GM19239 (cell line): ENCODE results near the gene R3HDM2.

Source experiments
- DNase-seq: peaks from one replicate; pipeline ENCODE4 v3.0.0; 2011; ENCODE audit warnings: low spot score; ENCODE audit not compliant: insufficient read length
- FAIRE-seq: peaks from 2 replicates; lab custom pipeline; 2011; peaks lifted over from hg19 to GRCh38; lab: Jason Lieb, UNC

Gene R3HDM2

GRCh38 chr12:57250541-57250940 is 180.3 kb downstream of the R3HDM2 start:
- FAIRE-seq: no peak
- no peak for DNase-seq

- DNase-seq: no peak
Observed at GRCh38 chr12:57248934-57249742, 181.7 kb downstream of the R3HDM2 start.

GRCh38 chr12:57247041-57247440 is 183.8 kb downstream of the R3HDM2 start:
- FAIRE-seq (no peak), DNase-seq (no peak)

More at GRCh38 chr12:57248934-57249742, 181.7 kb downstream of the R3HDM2 start:
- FAIRE-seq: no peak

GRCh38 chr12:57244312-57244696 is 186.5 kb downstream of the R3HDM2 start:
- DNase-seq (no peak), FAIRE-seq (no peak)

- FAIRE-seq: peak; percentile 82
- peak; percentile 62 for DNase-seq
Observed at GRCh38 chr12:57243521-57244311, 187.1 kb downstream of the R3HDM2 start.

GRCh38 chr12:57242691-57243454 is 188.0 kb downstream of the R3HDM2 start:
- FAIRE-seq: peak; percentile 73

GRCh38 chr12:57242329-57242690 is 188.5 kb downstream of the R3HDM2 start:
- DNase-seq: no peak
- FAIRE-seq: no peak

More at GRCh38 chr12:57242691-57243454, 188.0 kb downstream of the R3HDM2 start:
- DNase-seq: no peak

- FAIRE-seq: no peak
- DNase-seq: no peak
Observed at GRCh38 chr12:57241402-57242310, 189.2 kb downstream of the R3HDM2 start.

GRCh38 chr12:57240926-57241401 is 189.9 kb downstream of the R3HDM2 start:
- no peak for DNase-seq
- no peak for FAIRE-seq

GRCh38 chr12:57240066-57240921 is 190.5 kb downstream of the R3HDM2 start:
- peak; percentile 75 for FAIRE-seq
- DNase-seq: no peak

GRCh38 chr12:57239587-57240065 is 191.2 kb downstream of the R3HDM2 start:
- no peak for DNase-seq
- FAIRE-seq: no peak

GRCh38 chr12:57238854-57239554 is 191.8 kb downstream of the R3HDM2 start:
- peak; percentile 84 for DNase-seq
- peak; percentile 91 for FAIRE-seq

- FAIRE-seq (peak; percentile 76), DNase-seq (no peak)
Observed at GRCh38 chr12:57237932-57238853, 192.7 kb downstream of the R3HDM2 start.

- FAIRE-seq: no peak
- DNase-seq: no peak
Observed at GRCh38 chr12:57237596-57237931, 193.3 kb downstream of the R3HDM2 start.

GRCh38 chr12:57236925-57237595 is 193.8 kb downstream of the R3HDM2 start:
- DNase-seq (no peak), FAIRE-seq (no peak)

- no peak for DNase-seq
- FAIRE-seq: no peak
Observed at GRCh38 chr12:57236201-57236924, 194.5 kb downstream of the R3HDM2 start.
